Osteocyte (in vitro differentiated cells): ENCODE results near the gene SLC12A3. TPM values are rescaled to one million over a fixed set of nuclear protein-coding genes. Genes with fewer than 3 reads are reported as not detected.
"Not testable (repeated sequence)": the region's sequence is repeated elsewhere in the genome, so short reads cannot be mapped to it uniquely, and the experiment has no call there.

Experiments used
- DNase-seq: peaks from one replicate; pipeline ENCODE4 v3.0.0; 2021; ENCODE audit warnings: mixed read lengths; ENCODE audit not compliant: unreplicated experiment; ENCODE audit errors: extremely low spot score
- H3K27ac Mint-ChIP-seq: one replicate; pipeline ENCODE4 v1.8.0; 2021; ENCODE audit warnings: mild to moderate bottlenecking, mixed read lengths; ENCODE audit not compliant: unreplicated experiment
- H3K27me3 Mint-ChIP-seq: one replicate; pipeline ENCODE4 v1.8.0; 2021; ENCODE audit warnings: mixed read lengths; ENCODE audit not compliant: unreplicated experiment
- H3K36me3 Mint-ChIP-seq: one replicate; pipeline ENCODE4 v1.8.0; 2021; ENCODE audit warnings: mixed read lengths; ENCODE audit not compliant: unreplicated experiment
- H3K4me1 Mint-ChIP-seq: one replicate; pipeline ENCODE4 v1.8.0; 2021; ENCODE audit warnings: mixed read lengths; ENCODE audit not compliant: unreplicated experiment
- H3K4me3 Mint-ChIP-seq: one replicate; pipeline ENCODE4 v1.8.0; 2021; ENCODE audit warnings: mild to moderate bottlenecking, moderate library complexity, mixed read lengths; ENCODE audit not compliant: unreplicated experiment
- H3K9me3 Mint-ChIP-seq: one replicate; pipeline ENCODE4 v1.8.0; 2021; ENCODE audit warnings: mixed read lengths; ENCODE audit not compliant: unreplicated experiment
- total RNA-seq: library from RNA; stranded (reverse); gene quantifications from 2 replicates; pipeline ENCODE4 v1.2.1, GENCODE V29; 2021
- TF ChIP-seq, protein P1 (sequence below): fragments of 200-600 bp; sonication (generic); IDR thresholded peaks from 2 replicates; pipeline ENCODE4 v1.5.0; 2021; ENCODE audit warnings: antibody characterized with exemption, mild to moderate bottlenecking, moderate library complexity

Gene SLC12A3
- total RNA-seq, 1 donor from 2014 or later: not detected

GRCh38 chr16:56933828-56934598 lies 69.0 kb downstream of the SLC12A3 start:
- peak overlapping the region; percentile 98 for H3K4me3 Mint-ChIP-seq
- peaks cover 54% of the 10 kb centered on the region for H3K4me1 Mint-ChIP-seq
- no peaks in the 10 kb centered on the region for H3K27me3 Mint-ChIP-seq
- DNase-seq: no peak
- H3K9me3 Mint-ChIP-seq: no peaks in the 10 kb centered on the region
- peak overlapping the region; percentile 95 for H3K27ac Mint-ChIP-seq
- TF ChIP-seq, protein P1, sequence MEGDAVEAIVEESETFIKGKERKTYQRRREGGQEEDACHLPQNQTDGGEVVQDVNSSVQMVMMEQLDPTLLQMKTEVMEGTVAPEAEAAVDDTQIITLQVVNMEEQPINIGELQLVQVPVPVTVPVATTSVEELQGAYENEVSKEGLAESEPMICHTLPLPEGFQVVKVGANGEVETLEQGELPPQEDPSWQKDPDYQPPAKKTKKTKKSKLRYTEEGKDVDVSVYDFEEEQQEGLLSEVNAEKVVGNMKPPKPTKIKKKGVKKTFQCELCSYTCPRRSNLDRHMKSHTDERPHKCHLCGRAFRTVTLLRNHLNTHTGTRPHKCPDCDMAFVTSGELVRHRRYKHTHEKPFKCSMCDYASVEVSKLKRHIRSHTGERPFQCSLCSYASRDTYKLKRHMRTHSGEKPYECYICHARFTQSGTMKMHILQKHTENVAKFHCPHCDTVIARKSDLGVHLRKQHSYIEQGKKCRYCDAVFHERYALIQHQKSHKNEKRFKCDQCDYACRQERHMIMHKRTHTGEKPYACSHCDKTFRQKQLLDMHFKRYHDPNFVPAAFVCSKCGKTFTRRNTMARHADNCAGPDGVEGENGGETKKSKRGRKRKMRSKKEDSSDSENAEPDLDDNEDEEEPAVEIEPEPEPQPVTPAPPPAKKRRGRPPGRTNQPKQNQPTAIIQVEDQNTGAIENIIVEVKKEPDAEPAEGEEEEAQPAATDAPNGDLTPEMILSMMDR: no peak
- H3K36me3 Mint-ChIP-seq: peaks cover 55% of the 10 kb centered on the region

- DNase-seq, H3K9me3 Mint-ChIP-seq, H3K27me3 Mint-ChIP-seq: not testable (repeated sequence)
- Mint-ChIP-seq H3K27ac (peak overlapping the region; percentile 95), H3K36me3 (peaks cover 61% of the 10 kb centered on the region), H3K4me3 (peak overlapping the region; percentile 98), H3K4me1 (peaks cover 60% of the 10 kb centered on the region)
Observed at GRCh38 chr16:56934599-56935145, 69.7 kb downstream of the SLC12A3 start.

DNA sequence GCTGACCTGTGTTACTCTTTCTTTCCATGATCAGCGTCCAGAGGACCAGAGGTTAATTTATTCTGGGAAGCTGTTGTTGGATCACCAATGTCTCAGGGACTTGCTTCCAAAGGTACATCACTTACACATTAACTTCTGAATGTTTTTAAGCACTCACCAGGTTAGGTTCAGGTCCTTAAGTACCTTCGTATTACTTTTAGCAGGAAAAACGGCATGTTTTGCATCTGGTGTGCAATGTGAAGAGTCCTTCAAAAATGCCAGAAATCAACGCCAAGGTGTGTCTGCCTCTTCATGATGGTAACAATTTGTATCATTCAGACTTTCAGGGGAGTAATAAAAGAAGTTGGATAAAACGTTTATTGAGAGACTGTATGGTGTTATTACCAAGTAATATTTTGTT lies 70.2 kb downstream of the SLC12A3 start:
- TF ChIP-seq, protein P1: no peak
- H3K27ac Mint-ChIP-seq: peak overlapping the region; percentile 21

GRCh38 chr16:56936491-56936890 lies 71.5 kb downstream of the SLC12A3 start:
- Mint-ChIP-seq H3K36me3 (peaks cover 71% of the 10 kb centered on the region), H3K4me3 (peak overlapping the region; percentile 98), H3K4me1 (peaks cover 54% of the 10 kb centered on the region), H3K9me3 (no peaks in the 10 kb centered on the region), H3K27ac (peak overlapping the region; percentile 87), H3K27me3 (no peaks in the 10 kb centered on the region)
- TF ChIP-seq, protein P1: no peak
- no peak for DNase-seq

More for the DNA sequence above, 70.2 kb downstream of the SLC12A3 start:
- Mint-ChIP-seq H3K4me3 (peak overlapping the region; percentile 98), H3K9me3 (no peaks in the 10 kb centered on the region), H3K27me3 (no peaks in the 10 kb centered on the region), H3K36me3 (peaks cover 67% of the 10 kb centered on the region), H3K4me1 (peaks cover 62% of the 10 kb centered on the region)
- DNase-seq: no peak

DNA sequence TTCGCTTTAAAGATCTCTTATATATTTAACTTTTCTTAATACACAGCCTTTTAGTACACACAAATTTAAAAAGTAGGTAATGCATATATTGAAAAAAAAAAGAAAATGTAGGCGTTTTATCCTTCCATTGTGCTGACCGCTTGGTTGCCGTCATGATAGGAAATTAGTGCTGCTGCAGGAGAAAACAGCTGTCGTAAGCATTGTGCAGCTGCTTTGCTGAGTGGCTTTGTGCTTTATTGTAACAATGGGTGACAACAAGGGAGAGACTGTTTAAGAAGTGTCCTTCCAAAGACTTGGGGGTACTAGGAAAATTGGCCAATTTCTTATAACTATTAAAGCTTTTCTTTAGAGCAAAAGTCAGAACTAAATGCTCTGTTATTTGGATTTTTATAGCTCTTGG lies 71.9 kb downstream of the SLC12A3 start:
- DNase-seq: no peak
- Mint-ChIP-seq H3K36me3 (peaks cover 74% of the 10 kb centered on the region), H3K27ac (peak overlapping the region; percentile 87), H3K4me1 (peaks cover 56% of the 10 kb centered on the region), H3K27me3 (no peaks in the 10 kb centered on the region), H3K9me3 (no peaks in the 10 kb centered on the region), H3K4me3 (peak overlapping the region; percentile 98)
- TF ChIP-seq, protein P1: no peak
